Stimulated activated CD8-positive, alpha-beta memory T cell treated with anti-CD3 and anti-CD28 coated beads, Interleukin-15, amount 100 ng/mL, for 4 hours (primary cell): ENCODE measurements around the gene PRL.

Experiments
- DNase-seq, 2 donors: peaks; one replicate each; pipeline ENCODE4 v3.0.0-alpha.2; 2020; ENCODE audit warnings: low read depth in 2 of 2

The PRL gene

GRCh38 chr6:22295145-22295544, 1.7 kb downstream of the PRL start:
- no peak for DNase-seq

DNA sequence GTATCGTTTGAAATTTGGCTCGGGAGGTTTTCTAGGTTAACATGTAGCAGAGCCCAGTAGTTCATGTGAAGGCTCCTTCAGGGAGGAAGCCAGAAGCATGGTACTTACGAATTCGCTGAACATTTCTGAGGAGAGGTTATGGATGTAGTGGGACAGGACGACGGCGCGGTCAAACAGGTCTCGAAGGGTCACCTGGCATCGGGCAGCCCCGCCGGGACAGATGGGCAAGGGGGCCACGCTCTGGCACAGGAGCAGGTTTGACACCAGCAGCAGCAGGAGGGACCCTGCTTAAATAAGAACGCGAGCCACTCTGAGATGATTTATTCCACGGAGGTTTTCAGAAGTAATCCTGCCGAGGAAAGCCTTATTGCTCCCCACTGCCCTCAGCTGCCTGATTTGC, 2.5 kb downstream of the PRL start:
- no peak for DNase-seq

DNA sequence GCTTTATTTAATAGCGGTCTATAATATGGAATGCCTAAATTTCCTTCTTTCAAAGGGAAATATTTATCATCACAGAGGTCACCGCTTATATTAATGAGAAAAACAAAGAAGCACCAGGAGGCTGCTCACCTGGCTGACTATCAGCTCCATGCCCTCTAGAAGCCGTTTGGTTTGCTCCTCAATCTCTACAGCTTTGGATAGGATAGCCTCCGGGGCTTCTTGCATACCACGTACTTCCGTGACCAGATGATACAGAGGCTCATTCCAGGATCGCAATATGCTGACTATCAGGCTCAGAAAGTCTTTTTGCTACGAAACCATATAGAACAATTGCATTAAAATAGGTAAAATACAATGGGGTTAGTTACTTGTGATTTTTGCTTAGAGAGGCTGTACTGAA, 6.8 kb downstream of the PRL start:
- no peak for DNase-seq

DNA sequence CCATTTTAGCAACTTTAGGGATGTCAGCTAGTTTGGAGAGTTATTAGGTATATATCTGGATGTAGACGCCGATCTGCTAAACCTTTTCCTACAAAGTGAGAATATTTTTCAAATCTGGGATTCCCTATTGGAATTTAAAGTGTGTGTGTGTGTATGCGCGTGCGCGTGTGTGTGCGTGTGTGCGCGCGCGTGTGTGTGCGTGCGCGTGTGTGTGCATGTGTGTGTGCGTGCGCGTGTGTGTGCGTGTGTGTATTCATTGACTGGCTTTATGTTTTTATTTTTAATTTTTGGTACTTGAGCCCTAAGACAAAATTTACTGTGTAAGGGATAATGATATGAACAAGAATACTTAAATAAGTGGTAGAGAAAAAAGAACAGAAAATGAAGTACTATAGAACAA, 8.1 kb downstream of the PRL start:
- DNase-seq, result no peak

DNA sequence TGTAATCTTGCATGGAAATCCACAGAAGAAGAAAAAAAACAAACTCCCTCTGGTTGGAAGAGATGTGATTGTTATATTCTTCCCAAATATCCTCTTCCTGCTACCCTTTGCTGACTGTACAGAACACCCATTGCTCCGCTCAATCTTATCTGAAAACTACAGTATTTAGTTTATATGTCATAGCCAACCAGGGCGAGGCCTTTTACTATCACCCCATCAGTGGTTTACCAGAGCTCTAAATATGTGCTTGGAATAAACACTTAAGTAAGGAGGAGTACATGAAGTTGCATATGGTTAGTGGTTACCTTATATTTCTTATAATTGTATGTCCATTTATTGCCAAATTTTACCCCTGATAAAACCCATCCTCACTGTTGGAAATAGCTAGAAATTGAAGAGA, 12.2 kb downstream of the PRL start:
- DNase-seq, result no peak

- DNase-seq, result no peak
Measured at GRCh38 chr6:22281341-22282085, 15.3 kb downstream of the PRL start.

DNA sequence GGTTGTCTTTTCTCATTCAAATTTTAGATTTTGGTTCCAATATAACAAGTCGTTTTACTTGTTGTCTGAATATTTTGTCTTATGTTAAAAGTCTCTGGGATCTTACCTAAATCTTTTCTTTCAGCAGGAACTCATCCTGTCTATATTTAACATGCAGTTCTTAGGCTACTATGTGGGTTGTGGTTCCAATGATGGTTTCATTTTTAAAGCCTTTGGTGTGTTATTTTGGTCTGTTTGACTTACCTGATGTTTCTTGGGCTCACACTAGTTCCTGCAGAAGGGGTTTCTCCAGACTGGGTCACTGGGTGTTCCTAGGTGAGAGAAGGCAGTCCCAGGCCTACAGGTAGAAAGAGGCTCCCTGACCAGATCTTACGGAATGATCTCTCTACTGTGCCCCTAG, 17.4 kb downstream of the PRL start:
- no peak for DNase-seq

- DNase-seq, result no peak
Measured at GRCh38 chr6:22271081-22271480, 25.8 kb downstream of the PRL start.

DNA sequence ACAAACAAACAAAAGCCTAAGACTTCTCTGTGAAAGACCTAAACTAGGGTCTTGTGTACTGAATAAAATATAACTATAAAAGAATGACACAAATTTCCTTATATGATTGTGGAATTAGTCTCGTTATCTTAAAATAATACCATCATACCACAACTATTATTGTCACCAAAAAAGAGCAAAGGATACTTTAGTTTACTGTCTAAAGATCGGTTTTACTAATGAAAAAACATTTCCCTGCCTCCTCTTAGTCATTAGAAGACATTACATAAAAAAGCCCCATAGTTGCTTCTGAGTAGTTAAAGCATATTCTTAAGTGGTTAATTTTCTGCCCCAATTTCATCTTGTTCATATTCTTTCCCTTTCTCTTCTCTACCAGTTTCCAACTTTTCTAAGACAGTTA, 33.1 kb downstream of the PRL start:
- no peak for DNase-seq

GRCh38 chr6:22254886-22255285, 42.0 kb downstream of the PRL start:
- DNase-seq, result no peak

DNA sequence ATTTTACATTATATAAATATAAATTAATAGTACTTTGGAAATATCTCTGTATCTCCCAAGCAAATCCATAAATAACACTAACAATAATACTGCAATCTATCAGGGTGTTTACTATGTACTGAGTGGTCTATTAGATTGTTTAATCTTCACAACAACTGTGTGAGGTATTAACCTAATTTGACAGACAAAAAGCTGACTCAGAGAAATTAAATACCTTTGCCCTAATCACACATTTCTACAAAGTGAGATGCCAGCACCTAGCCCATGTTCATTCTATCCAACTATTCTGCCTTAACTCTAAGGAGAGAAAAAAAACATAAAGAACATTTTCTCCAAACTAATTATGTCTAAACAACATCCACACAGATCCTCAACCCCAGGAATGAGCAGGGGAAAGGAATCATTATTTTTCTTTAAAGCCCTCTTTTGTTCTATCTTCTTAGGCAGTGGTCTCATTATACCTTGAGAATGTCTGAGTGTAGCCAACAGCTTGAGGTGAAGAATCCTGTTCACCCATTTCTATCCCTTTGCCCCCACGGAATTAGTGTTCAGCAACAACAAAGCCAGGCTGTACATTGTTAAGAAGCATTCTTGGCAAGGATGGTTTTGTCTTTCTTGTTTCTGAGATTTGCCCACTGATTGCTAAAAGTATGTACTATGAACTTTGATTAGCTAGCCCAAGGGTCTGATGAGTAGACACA, 42.7 kb downstream of the PRL start:
- DNase-seq, result no peak

DNA sequence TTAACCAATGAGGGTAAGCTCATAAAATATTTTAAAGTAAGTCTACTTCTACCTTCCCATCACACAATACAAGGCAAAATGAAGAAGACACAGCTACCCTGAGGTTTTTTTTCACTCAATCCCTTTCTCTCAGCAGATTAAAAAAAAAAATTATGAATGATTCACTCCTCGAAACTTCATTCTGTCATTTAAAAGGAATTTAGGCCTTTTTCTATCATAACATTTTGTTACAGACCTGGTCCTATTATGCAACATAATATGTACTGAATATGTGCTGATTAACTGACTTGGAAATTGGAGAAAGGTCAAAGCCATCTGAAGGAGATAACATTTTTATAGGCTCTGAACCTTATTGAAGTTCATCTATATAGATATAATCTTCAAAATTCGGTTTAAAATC, 45.5 kb downstream of the PRL start:
- DNase-seq, result no peak

GRCh38 chr6:22250486-22250885, 46.4 kb downstream of the PRL start:
- DNase-seq, result no peak

DNA sequence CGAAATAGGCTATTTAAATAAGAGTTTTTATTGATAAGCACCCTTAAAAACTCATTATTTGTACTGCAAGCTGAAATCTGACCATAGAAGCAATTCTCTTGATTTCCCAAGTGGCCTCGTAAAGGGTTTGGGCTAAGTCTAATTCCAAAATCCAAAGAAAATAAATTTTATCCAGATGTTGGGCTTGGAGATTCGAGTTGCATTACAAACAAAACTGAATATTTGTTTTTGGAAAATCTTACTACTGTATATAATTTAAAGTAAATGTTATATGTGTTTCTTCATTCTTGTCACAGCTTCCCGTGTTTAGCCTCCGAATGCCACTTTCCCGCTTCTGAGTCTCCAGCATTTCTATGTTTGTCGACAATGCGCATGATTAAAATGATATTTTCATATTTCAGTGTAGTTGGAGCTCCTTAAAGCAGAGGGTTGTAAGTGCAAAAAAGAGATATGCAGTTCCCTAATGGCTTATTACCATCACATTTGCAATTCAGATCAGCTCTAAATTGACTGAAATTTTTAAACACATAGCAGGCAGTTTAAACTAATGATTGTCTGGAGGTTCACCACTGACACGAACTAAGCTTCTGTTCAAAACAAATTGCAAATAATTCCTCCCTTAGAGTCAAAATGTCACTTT, 47.0 kb downstream of the PRL start:
- no peak for DNase-seq

DNA sequence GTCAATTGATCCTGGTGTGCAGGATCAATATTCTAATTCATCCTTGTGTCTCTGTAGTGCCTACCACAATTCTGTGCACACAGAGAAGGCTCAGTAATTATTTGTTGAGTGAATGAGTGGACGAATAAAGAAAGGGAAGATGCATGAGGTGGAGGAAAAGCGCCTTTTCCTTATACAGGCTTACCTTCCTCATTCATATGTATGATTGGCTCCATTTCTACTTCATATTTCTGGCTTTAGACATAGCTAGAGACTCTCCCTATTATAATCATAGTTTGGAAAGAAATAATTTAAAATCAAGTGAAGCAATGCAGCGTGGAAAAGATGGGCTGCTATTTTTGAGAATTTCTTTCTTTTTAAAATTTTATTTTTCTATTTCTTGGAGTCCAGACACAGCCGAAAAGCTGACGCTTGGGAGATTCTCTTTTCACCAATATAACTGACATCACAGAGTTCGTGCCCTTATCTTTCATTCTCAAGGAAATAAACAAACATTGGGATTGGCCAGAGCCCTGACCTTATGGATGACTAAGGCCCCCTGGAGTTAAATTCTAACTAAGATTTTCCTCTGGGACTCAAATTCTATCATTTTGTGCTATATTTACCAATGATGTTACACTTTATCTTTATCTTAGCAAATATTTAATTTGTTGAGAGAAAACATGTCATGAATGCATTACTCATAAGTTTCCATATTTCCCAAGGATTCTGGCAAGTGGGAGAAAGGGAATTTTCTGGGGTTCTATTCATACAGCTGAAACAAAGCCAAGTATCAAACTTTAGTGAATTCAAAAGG, 48.1 kb downstream of the PRL start:
- no peak for DNase-seq

GRCh38 chr6:22247916-22248482, 48.8 kb downstream of the PRL start:
- no peak for DNase-seq

DNA sequence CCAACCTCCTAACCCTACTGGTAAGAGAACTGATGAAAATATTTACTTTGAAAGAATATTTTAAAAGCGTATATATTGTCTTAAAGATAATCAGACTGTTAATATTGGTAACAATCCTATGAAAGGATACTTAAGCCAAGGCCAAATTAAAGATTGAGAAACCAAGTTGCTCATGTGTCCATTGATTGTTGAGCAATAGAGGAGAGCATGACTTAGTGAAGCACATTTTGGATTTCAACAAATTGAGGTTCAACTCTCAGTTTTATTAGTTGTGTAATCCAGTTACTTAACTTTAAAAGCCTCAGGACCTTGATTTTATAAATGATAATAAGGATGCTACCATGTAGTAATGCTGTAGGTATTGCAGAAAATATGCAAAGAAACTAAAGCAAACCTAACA, 56.8 kb downstream of the PRL start:
- no peak for DNase-seq

- no peak for DNase-seq
Measured at GRCh38 chr6:22239261-22239921, 57.4 kb downstream of the PRL start.

- no peak for DNase-seq
Measured at GRCh38 chr6:22238861-22239260, 58.0 kb downstream of the PRL start.

GRCh38 chr6:22237526-22237925, 59.3 kb downstream of the PRL start:
- no peak for DNase-seq
